Mucosa of stomach (tissue), 1 donor: ENCODE data around the gene ERGIC2.
"Not testable (repeated sequence)": the region's sequence is repeated elsewhere in the genome, so short reads cannot be mapped to it uniquely, and the experiment has no call there.

Source experiments
- H3K27me3 ChIP-seq: one replicate; pipeline ENCODE4 v1.7.0; 2013; ENCODE audit warnings: mild to moderate bottlenecking, low read length; ENCODE audit not compliant: control insufficient read depth, insufficient read depth
- H3K36me3 ChIP-seq: one replicate; pipeline ENCODE4 v1.7.0; 2013; ENCODE audit warnings: low read length; ENCODE audit not compliant: control insufficient read depth, insufficient read depth
- H3K4me1 ChIP-seq: one replicate; pipeline ENCODE4 v1.7.0; 2013; ENCODE audit warnings: mild to moderate bottlenecking, low read length; ENCODE audit not compliant: control insufficient read depth, insufficient read depth
- H3K4me3 ChIP-seq: one replicate; pipeline ENCODE4 v1.7.0; 2013; ENCODE audit warnings: low read length
- H3K9ac ChIP-seq: one replicate; pipeline ENCODE4 v1.7.0; 2013; ENCODE audit warnings: mild to moderate bottlenecking, low read length, moderate library complexity
- H3K9me3 ChIP-seq: one replicate; pipeline ENCODE4 v1.7.0; 2013; ENCODE audit warnings: mild to moderate bottlenecking, low read length, moderate library complexity; ENCODE audit not compliant: control insufficient read depth
- donor health status: Pancreatic carcinoma.

Gene ERGIC2

DNA sequence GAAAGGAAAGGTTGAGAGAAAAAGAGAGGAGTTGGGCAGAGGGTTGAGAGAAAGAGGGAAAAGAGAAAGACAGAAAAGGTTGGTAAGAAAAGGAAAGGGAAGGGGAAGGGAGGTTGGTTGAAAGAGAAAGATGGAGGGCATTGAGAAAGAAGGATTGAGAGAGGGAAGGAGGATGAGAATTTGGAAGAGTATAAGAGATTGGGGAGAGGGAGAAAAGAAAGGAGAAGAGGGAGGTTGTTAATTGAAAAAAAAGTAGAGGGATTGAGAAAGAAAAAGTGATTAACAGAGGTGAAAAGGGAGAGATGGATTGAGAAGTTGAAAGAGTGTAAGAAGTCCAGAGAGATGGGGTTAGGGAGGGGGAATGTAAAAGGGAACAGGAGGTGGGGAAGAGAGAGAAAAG lies 21.5 kb upstream of the ERGIC2 start:
- Histone ChIP-seq H3K27me3 (no peaks in the 10 kb centered on the region), H3K9me3 (no peaks in the 10 kb centered on the region), H3K4me1 (no peaks in the 10 kb centered on the region), H3K4me3 (no peak overlapping the region), H3K9ac (no peak overlapping the region), H3K36me3 (no peaks in the 10 kb centered on the region)

DNA sequence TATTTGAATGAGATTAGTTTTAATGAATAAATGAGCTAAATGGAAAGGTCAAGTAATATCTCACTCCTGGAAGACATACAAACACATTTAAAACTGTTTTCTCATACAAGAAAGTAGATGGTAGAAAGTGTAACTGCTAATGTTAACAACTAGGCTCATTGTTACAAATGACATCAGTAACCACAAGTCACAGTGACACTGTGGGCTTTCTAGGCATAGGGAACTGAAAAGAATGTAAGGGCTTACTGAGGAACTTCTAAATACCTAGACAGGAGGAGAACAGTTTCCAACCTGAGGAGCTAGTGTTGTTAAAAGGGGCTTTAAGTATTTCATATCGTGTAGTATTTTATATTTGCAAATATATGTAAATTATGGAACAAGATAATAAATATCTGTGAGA lies 17.5 kb upstream of the ERGIC2 start:
- Histone ChIP-seq H3K36me3 (no peaks in the 10 kb centered on the region), H3K9me3 (no peaks in the 10 kb centered on the region), H3K27me3 (peaks cover 4% of the 10 kb centered on the region), H3K9ac (no peak overlapping the region), H3K4me3 (no peak overlapping the region), H3K4me1 (no peaks in the 10 kb centered on the region)

- Histone ChIP-seq H3K9me3 (no peaks in the 10 kb centered on the region), H3K4me3 (no peak overlapping the region)
Observed at GRCh38 chr12:29396774-29397173, 15.8 kb upstream of the ERGIC2 start.

GRCh38 chr12:29395356-29395755 lies 14.4 kb upstream of the ERGIC2 start:
- Histone ChIP-seq H3K4me3 (no peak overlapping the region), H3K27me3 (peaks cover 4% of the 10 kb centered on the region), H3K36me3 (no peaks in the 10 kb centered on the region), H3K9ac (no peak overlapping the region), H3K4me1 (no peaks in the 10 kb centered on the region), H3K9me3 (no peaks in the 10 kb centered on the region)

More at GRCh38 chr12:29396774-29397173, 15.8 kb upstream of the ERGIC2 start:
- no peak overlapping the region for H3K9ac ChIP-seq
- H3K36me3 ChIP-seq: no peaks in the 10 kb centered on the region
- H3K27me3 ChIP-seq: peaks cover 4% of the 10 kb centered on the region
- H3K4me1 ChIP-seq: no peaks in the 10 kb centered on the region

GRCh38 chr12:29390419-29390818 lies 9.4 kb upstream of the ERGIC2 start:
- H3K9me3 ChIP-seq, H3K4me3 ChIP-seq, H3K4me1 ChIP-seq, H3K36me3 ChIP-seq, H3K9ac ChIP-seq, H3K27me3 ChIP-seq: not testable (repeated sequence)

DNA sequence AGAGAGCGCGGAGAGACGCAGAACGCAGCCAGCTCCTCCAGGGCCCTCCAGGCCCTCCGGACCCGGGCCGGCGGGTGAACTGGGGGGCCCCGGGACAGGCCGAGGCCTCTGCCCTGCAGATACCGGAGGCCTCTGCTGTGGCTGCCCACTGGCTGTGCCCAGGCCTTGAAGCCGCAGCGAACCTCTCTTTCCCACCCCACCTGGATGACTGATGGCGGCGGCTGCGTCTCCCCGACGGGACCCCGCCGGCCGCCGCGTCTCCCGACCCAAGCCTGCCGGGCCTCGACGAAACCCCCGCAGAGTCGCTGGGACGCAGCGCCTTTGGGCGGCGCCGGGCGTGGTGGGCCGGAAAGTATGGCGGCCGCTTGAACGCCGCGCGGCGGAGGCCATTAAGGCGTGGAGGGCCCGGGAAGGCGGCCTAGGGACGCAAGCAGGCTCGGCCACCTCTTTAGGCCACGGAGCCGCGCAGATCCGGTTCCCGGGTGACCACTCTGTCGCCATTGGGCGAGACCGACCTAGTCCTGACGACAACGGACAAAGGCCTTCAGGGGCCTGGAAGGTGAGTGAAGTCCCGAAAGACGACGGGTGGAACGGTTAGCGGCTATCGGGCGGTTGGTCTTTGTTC lies 8.4 kb upstream of the ERGIC2 start:
- H3K4me3 ChIP-seq: no peak overlapping the region
- no peaks in the 10 kb centered on the region for H3K27me3 ChIP-seq
- no peaks in the 10 kb centered on the region for H3K4me1 ChIP-seq
- H3K9ac ChIP-seq: no peak overlapping the region
- no peaks in the 10 kb centered on the region for H3K9me3 ChIP-seq
- H3K36me3 ChIP-seq: no peaks in the 10 kb centered on the region

- H3K36me3 ChIP-seq, H3K27me3 ChIP-seq, H3K4me3 ChIP-seq, H3K4me1 ChIP-seq, H3K9ac ChIP-seq, H3K9me3 ChIP-seq: not testable (repeated sequence)
Observed at GRCh38 chr12:29386084-29386680, 5.2 kb upstream of the ERGIC2 start.

DNA sequence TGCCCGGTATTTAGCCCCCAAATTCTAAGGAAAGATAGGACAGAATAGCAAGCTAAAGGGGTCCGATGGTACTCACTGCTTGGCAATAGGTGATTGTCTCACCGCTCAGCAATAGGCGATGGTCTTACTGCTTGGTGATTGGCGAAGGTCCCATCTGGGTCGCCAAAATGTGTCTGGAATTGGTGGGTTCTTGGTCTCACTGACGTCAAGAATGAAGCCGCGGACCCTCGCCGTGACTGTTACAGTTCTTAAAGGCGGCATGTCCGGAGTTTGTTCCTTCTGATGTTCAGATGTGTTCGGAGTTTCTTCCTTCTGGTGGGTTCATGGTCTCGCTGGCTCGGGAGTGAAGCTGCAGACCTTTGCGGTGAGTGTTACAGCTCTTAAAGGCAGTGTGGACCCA lies 4.2 kb upstream of the ERGIC2 start:
- H3K27me3 ChIP-seq, H3K9ac ChIP-seq, H3K4me1 ChIP-seq, H3K36me3 ChIP-seq, H3K9me3 ChIP-seq, H3K4me3 ChIP-seq: not testable (repeated sequence)

- Histone ChIP-seq H3K9me3 (no peaks in the 10 kb centered on the region), H3K4me1 (no peaks in the 10 kb centered on the region), H3K4me3 (no peak overlapping the region), H3K27me3 (no peaks in the 10 kb centered on the region), H3K36me3 (no peaks in the 10 kb centered on the region), H3K9ac (no peak overlapping the region)
Observed at GRCh38 chr12:29382251-29382650, 1.3 kb upstream of the ERGIC2 start.

GRCh38 chr12:29376118-29376517 lies 4.9 kb downstream of the ERGIC2 start:
- H3K4me3 ChIP-seq: no peak overlapping the region
- no peaks in the 10 kb centered on the region for H3K27me3 ChIP-seq
- H3K9me3 ChIP-seq: no peaks in the 10 kb centered on the region
- H3K4me1 ChIP-seq: peaks cover 7% of the 10 kb centered on the region
- no peak overlapping the region for H3K9ac ChIP-seq
- H3K36me3 ChIP-seq: no peaks in the 10 kb centered on the region

DNA sequence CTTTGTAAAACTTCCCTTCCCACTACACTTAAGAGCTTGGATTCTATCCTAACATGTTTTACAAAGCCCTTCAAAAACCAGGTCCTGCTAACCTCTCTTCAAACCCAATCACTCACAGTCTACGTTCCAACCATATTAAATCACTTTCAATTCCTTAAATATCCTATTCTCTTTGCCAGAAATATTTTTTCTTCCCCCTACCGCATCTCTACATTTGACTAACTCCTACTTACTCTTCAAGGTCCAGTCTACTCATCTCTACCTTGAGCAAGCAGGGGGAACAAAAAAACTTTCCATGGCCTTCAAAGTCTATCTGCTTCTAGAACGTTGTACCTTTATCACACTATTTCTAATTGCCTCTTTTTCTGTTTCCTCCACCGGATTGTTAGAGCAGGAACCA lies 6.1 kb downstream of the ERGIC2 start:
- no peaks in the 10 kb centered on the region for H3K27me3 ChIP-seq
- H3K4me1 ChIP-seq: peaks cover 7% of the 10 kb centered on the region
- no peak overlapping the region for H3K9ac ChIP-seq
- H3K4me3 ChIP-seq: no peak overlapping the region
- no peaks in the 10 kb centered on the region for H3K9me3 ChIP-seq
- no peaks in the 10 kb centered on the region for H3K36me3 ChIP-seq

DNA sequence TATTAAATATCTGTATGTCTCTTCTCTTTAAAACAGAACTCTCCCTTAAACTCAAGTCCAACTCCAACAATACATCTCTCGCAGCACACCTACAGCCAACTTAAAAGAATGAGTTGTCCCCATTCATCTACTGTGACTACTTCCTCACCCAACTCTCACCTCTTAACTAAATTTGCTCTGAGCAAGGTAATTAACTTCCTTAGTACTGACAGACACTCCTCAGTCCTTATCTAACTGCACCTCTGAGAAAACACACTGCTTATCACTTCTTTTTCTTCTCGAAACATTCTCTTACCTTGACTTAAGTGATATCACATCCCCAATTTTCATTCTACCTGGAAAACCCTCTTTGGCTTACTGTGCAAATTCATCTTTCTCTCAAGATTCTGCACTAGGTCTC lies 7.0 kb downstream of the ERGIC2 start:
- H3K9me3 ChIP-seq: no peaks in the 10 kb centered on the region
- H3K4me1 ChIP-seq: peaks cover 7% of the 10 kb centered on the region
- H3K27me3 ChIP-seq: no peaks in the 10 kb centered on the region
- no peak overlapping the region for H3K4me3 ChIP-seq
- no peak overlapping the region for H3K9ac ChIP-seq
- H3K36me3 ChIP-seq: no peaks in the 10 kb centered on the region

GRCh38 chr12:29365091-29365490 lies 15.9 kb downstream of the ERGIC2 start:
- Histone ChIP-seq H3K4me1 (no peaks in the 10 kb centered on the region), H3K27me3 (no peaks in the 10 kb centered on the region), H3K9me3 (no peaks in the 10 kb centered on the region), H3K4me3 (no peak overlapping the region), H3K9ac (no peak overlapping the region), H3K36me3 (no peaks in the 10 kb centered on the region)
